ENCODE data around the gene MAPKAP1.

Gene MAPKAP1

DNA sequence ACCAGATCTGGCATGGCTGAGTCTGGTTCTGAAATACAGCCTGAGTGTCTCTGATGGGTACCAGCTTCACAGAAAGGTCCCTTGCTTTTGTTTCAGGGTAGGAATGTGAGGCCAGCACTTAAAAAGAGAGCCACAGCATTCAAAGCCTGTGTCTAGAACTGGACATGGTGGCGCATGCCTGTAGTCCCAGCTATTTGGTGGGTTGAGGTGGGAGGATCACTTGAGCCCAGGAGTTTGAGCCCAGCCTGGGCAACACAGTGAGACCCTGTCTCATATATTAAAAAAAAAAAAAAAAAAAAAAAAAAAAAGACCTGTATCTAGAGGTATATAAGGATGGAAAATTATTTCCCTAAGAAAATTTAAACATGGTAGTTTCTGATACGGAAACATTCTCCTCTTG lies 243.1 kb downstream of the MAPKAP1 start:
- TF ChIP-seq, protein P1, sequence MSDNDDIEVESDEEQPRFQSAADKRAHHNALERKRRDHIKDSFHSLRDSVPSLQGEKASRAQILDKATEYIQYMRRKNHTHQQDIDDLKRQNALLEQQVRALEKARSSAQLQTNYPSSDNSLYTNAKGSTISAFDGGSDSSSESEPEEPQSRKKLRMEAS (IDR thresholded peaks at IDR 0.05; ENCODE audit: low read depth, low read length), result no peak
- TF ChIP-seq, protein P2, sequence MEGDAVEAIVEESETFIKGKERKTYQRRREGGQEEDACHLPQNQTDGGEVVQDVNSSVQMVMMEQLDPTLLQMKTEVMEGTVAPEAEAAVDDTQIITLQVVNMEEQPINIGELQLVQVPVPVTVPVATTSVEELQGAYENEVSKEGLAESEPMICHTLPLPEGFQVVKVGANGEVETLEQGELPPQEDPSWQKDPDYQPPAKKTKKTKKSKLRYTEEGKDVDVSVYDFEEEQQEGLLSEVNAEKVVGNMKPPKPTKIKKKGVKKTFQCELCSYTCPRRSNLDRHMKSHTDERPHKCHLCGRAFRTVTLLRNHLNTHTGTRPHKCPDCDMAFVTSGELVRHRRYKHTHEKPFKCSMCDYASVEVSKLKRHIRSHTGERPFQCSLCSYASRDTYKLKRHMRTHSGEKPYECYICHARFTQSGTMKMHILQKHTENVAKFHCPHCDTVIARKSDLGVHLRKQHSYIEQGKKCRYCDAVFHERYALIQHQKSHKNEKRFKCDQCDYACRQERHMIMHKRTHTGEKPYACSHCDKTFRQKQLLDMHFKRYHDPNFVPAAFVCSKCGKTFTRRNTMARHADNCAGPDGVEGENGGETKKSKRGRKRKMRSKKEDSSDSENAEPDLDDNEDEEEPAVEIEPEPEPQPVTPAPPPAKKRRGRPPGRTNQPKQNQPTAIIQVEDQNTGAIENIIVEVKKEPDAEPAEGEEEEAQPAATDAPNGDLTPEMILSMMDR (IDR thresholded peaks at IDR 0.05; ENCODE audit: low read depth, low read length), result no peak
- TF ChIP-seq MYC (IDR thresholded peaks at IDR 0.05; ENCODE audit: low read depth, low read length) (no peak), POLR2A (IDR thresholded peaks at IDR 0.05; ENCODE audit: extremely low read depth, insufficient read length) (no peak)
- H3K4me3 ChIP-seq (ENCODE audit: low read depth, low read length), result no peak overlapping the region
- DNase-seq (ENCODE audit: low read depth), result no peak

DNA sequence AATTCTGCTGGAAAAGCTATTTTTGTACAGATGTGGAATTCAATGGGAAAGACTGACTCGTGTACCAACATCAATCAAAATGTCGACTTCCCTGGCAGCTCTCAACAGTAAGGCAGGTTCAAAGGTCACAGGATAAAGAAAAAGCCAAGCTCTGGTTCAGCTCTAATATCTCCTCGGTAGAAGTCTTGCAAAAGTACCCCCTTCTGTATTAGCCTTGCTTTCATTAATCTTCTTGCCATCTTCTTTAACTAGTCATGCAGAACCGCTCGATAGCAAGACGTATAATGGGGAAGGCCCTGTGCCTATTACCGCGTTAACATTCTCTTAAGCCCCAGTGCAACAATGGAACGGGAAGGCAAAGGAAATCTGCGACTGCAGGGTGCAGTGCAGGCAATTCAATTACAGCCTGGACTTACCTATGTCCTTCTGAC lies 244.1 kb downstream of the MAPKAP1 start:
- no peak for DNase-seq (ENCODE audit: low read depth)
- no peak overlapping the region for H3K4me3 ChIP-seq (ENCODE audit: low read depth, low read length)
- TF ChIP-seq MYC (IDR thresholded peaks at IDR 0.05; ENCODE audit: low read depth, low read length) (no peak), POLR2A (IDR thresholded peaks at IDR 0.05; ENCODE audit: extremely low read depth, insufficient read length) (no peak)
- TF ChIP-seq, protein P1 (IDR thresholded peaks at IDR 0.05; ENCODE audit: low read depth, low read length), result no peak
- TF ChIP-seq, protein P2 (IDR thresholded peaks at IDR 0.05; ENCODE audit: low read depth, low read length), result no peak

DNA sequence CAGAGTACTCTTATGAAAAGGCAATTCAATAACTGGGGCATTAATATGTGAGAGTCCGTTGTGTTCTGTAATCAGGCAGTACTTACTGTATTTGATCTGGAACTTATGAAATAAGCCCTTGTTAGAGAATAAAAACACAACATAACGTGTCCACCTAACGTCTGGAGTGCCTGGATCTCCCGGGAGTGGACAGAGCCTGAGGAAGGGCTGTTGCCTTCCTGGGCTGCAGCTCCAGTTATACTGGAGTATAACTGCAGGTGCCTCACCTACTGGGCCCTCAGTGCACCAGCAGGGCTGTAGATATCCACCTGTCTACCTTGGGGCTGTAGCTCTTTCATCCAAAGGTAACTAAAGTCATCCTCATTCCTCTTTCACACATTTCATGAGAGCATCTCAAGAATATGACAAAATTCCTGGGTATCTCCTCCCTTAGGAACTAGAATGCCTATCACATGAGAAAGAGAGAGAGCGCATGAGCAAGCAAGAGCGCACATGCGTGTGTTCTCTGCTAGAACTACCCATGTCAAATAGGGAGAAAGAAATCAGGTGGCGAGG lies 245.3 kb downstream of the MAPKAP1 start:
- TF ChIP-seq POLR2A (IDR thresholded peaks at IDR 0.05; ENCODE audit: extremely low read depth, insufficient read length), result no peak
- TF ChIP-seq, protein P2 (IDR thresholded peaks at IDR 0.05; ENCODE audit: low read depth, low read length), result no peak
- TF ChIP-seq, protein P1 (IDR thresholded peaks at IDR 0.05; ENCODE audit: low read depth, low read length), result no peak
- TF ChIP-seq MYC (IDR thresholded peaks at IDR 0.05; ENCODE audit: low read depth, low read length), result no peak
- DNase-seq (ENCODE audit: low read depth), result no peak
- no peak overlapping the region for H3K4me3 ChIP-seq (ENCODE audit: low read depth, low read length)

DNA sequence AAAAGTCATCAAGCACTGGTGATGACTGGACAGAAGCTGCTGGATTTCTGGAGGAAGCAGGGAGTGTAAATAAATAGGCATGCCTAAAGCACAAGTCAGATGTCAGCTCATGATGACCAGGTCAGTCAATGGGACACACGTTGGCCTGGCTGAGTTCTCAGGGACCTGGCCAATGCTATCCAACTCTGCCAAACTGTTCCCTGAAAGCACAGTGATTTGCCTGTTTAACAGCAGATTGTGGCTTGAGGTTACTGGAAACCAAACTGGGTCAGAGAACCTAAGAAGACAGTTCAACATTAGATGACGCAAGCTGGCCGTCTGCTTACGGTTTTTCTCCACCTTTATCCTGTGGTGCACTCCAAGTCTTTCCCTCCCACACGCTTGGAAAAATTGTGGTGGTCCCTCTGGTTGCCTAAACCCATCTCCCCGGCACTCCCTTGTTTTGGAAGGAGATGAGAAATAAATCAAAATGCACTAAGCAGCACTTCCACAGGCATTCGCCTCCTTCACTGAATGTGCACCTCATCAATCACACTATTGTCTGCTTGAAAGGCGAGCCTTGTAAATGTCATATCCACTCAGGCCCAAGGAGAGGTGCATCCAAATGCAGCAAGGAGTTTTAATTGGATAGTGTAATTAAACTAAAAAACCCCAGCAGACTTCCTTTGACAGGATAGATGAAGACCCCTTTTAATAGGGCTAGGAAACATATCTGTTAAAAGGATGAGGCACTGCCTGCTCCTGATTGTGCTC lies 245.9 kb downstream of the MAPKAP1 start:
- no peak for DNase-seq (ENCODE audit: low read depth)
- no peak overlapping the region for H3K4me3 ChIP-seq (ENCODE audit: low read depth, low read length)
- TF ChIP-seq MYC (IDR thresholded peaks at IDR 0.05; ENCODE audit: low read depth, low read length) (no peak), POLR2A (IDR thresholded peaks at IDR 0.05; ENCODE audit: extremely low read depth, insufficient read length) (no peak)
- TF ChIP-seq, protein P1 (IDR thresholded peaks at IDR 0.05; ENCODE audit: low read depth, low read length), result no peak
- TF ChIP-seq, protein P2 (IDR thresholded peaks at IDR 0.05; ENCODE audit: low read depth, low read length), result no peak

DNA sequence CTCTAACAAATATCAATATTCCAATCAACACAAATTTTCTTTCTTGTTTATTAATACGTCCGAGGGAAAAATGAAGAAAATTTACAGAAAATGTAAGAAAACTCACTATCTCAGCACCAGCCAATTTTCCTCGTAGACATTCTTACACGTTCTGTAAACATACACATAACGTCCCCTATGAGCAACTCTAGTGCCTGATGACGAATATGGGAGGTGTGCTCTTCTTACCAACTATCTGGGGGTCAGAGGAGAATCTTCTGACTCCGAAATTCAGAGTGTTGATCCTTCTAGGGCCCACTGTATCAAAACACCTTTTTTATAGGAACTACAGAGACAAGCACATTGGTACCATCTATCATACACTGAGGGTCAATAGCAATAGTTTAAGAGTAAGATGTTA lies 246.7 kb downstream of the MAPKAP1 start:
- TF ChIP-seq MYC (IDR thresholded peaks at IDR 0.05; ENCODE audit: low read depth, low read length) (no peak), POLR2A (IDR thresholded peaks at IDR 0.05; ENCODE audit: extremely low read depth, insufficient read length) (no peak)
- TF ChIP-seq, protein P2 (IDR thresholded peaks at IDR 0.05; ENCODE audit: low read depth, low read length), result no peak
- TF ChIP-seq, protein P1 (IDR thresholded peaks at IDR 0.05; ENCODE audit: low read depth, low read length), result no peak
- no peak for DNase-seq (ENCODE audit: low read depth)
- H3K4me3 ChIP-seq (ENCODE audit: low read depth, low read length), result no peak overlapping the region

All from NB4 (cell line).